Omental fat pad (tissue), 4 donors: ENCODE data around the gene ODAD3. TPM values are rescaled to one million over a fixed set of nuclear protein-coding genes. Genes with fewer than 3 reads are reported as not detected.
"Not testable (repeated sequence)": the region's sequence is repeated elsewhere in the genome, so short reads cannot be mapped to it uniquely, and the experiment has no call there.

Experiments used
- ATAC-seq: fragments of 150-250 bp; one replicate; pipeline ENCODE4 v1.9.1; 2016; ENCODE audit warnings: mild to moderate bottlenecking, moderate library complexity; ENCODE audit not compliant: low FRiP score
- DNase-seq: peaks from one replicate; pipeline ENCODE4 v3.0.0-alpha.2; 2019; ENCODE audit warnings: low spot score
- total RNA-seq, 4 donors: library from RNA; depleted of rRNA; stranded (reverse); fragments of >200 nt; gene quantifications; one replicate each; pipeline ENCODE4 v1.1.0, GENCODE V29; 2016
- TF ChIP-seq, protein P1 (sequence below), 3 donors: fragments of 450-650 bp; IDR thresholded peaks; one replicate each; pipeline ENCODE4 v1.5.1; 2016 to 2017; ENCODE audit warnings: antibody characterized with exemption in 3 of 3, mild to moderate bottlenecking in 3 of 3, moderate library complexity in 2 of 3

Gene ODAD3
- total RNA-seq, 4 donors from 2014 or later: 0.46 TPM; not detected in 3

DNA sequence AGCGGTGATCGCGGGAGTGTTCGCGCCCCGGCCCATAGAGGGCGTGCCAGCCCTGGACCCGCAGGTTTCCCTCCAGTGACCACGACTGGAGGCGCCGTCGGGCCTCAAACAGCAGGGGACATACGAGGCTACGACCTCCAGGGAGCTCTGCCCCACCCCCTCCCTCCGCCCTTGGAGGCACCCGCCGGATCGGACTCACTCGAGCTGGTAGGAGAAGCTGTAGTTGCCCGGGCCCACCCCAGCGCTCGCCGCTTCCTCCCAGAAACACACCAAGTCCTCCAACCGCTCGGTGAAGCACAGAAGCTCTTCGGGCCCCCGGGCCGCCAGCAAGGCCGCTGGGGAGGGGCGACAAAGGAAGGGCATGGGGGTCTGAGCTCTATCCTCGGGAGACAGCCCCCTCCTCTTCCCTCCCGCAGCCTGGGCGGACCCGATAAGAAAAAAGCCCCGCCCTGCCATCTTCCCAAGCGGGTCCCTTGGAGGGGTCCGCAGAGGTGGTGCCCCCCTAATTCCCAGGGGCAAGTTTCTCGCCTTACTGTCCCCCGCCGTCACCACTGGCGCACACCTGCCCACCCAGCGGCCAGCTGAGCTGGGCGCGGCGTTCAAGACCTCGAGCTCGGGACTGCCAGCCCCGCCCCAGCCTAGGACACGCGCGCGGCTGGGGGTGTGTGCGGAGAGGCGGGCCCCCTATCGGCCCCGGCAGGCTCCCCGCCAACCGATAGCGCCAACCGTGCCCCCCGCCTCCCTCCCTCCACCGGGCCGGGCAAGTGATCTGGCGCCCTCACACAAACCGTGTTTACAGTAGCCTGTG is 51.8 kb downstream of the ODAD3 start:
- DNase-seq (no peak), ATAC-seq (no peak)
- TF ChIP-seq, protein P1, sequence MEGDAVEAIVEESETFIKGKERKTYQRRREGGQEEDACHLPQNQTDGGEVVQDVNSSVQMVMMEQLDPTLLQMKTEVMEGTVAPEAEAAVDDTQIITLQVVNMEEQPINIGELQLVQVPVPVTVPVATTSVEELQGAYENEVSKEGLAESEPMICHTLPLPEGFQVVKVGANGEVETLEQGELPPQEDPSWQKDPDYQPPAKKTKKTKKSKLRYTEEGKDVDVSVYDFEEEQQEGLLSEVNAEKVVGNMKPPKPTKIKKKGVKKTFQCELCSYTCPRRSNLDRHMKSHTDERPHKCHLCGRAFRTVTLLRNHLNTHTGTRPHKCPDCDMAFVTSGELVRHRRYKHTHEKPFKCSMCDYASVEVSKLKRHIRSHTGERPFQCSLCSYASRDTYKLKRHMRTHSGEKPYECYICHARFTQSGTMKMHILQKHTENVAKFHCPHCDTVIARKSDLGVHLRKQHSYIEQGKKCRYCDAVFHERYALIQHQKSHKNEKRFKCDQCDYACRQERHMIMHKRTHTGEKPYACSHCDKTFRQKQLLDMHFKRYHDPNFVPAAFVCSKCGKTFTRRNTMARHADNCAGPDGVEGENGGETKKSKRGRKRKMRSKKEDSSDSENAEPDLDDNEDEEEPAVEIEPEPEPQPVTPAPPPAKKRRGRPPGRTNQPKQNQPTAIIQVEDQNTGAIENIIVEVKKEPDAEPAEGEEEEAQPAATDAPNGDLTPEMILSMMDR (IDR thresholded peaks at IDR 0.05): no peak

DNA sequence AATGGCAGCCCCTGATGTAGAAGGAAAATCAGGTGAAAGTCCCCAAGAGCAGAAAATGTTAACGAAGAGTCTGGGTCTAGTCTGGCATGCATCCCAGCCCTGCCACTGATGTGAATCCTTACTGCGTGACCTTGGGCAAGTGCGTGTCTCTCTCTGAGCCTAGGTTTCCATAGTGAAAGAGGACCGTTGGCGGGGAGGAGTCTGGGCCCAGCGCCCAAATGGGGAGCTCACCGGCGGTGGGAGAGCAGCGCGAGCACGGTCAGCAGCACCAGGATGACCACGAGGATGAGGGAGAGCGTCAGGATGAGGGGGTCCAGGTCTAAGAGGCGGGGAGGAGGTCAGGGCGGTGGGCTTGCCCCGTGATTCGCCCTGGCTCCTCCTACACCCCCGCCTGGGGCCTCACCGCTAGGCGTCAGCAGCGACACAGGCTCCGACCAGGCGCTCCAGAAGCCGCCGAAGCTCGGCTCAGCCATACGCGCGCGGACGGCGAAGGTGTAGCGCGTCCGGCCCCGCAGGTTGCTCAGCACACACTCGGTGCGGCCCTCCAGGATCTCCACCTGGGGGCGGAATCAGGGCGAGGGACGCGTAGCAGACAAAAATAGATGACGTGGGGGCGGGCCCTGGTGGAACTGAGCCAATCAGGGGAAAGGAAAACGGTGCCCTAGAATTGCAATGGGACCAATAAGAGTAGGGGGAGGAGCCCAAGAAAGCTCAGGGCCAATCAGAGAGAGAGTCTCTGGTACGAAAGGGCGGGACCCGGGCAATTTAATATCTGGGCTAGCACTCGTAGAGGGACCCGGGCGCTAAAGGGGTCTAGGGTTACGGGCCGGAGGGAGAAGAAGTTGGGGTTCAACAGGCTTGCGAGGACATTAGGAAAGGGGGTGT is 54.0 kb downstream of the ODAD3 start:
- peak; percentile 80 for DNase-seq
- TF ChIP-seq, protein P1 (IDR thresholded peaks at IDR 0.05): peak in 2 of 3 donors; percentile 47 to 51
- ATAC-seq: peak; percentile 88

DNA sequence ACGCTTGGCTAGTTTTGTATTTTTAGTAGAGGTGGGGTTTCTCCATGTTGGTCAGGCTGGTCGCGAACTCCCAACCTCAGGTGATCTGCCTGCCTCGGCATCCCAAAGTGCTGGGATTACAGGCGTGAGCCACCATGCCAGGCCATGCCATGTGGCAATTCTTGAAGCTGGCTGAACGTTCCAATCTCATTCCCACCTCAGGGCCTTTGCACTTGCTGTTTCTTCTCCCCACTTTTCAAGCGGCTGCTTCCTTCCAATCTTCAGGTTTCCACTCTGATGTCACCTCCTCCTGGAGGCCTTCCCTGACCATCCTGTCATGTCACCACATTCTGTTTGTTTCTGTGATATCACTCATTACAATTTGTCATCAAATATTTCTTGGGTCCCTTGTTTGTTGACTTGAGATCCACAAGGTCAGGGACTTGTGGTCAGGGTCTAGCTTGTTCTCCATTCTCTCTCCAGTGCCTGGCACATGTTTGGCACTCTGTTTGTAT is 55.0 kb downstream of the ODAD3 start:
- TF ChIP-seq, protein P1 (IDR thresholded peaks at IDR 0.05): no peak
- no peak for ATAC-seq
- no peak for DNase-seq

DNA sequence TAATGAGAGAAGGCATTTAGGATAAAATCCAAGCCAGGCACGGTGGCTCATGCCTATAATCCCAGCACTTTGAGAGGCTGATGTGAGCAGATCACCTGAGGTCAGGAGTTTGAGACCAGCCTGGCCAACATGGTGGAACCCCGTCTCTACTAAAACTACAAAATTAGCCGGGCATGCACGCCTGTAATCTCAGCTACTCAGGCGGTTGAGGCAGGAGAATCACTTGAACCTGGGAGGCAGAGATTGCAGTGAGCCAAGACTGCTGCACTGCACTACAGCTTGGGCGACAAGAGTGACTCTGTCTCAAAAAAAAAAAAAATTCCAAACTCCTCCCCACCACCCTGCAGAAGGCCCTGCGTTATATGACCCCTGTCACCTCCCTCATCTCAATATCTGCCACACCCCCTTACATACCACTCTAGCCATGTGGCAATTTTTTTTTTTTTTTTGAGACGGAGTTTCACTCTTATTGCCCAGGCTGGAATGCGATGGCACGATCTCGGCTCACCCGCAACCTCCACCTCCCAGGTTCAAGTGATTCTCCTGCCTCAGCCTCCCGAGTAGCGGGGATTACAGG is 55.6 kb downstream of the ODAD3 start:
- not testable (repeated sequence) for ATAC-seq

DNA sequence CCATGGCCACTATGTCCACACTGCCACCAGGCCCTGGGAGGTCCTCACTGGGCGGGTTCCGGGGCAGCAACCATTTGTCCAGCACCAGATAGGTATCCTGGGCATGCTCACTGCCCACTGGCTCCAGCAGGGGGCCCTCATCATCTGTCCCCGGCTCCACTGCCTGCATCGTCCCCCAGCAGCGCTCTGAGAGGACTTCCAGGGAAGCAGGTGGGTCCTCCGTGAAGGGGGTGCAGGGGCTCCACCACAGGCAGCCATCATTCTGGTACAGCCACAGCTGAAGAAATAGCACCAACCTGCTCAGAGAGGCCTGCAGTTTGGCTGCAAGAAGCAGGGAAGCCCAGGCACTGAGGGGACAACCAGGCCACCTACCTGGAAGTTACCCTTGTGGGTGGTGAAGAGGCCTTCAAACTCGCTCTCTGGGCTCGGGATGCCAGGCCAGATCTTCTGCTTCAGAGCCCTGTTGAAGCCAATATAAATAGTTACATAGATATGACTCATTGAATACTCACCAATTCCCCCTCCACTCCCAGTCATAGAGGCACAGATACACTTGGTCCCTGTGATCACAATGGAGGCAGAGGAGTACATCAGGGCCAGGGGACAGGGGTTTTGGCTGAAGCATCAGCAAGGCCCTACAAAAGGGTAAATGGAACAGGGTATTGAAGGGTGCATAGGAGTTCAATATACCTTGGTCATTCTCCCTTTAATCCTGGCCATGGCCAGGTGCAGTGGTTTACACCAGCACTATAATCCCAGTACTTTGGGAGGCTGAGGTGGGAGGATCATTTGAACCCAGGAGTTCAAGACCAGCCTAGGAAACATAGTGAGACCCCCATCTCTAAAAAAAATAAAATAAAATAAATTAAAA is 56.4 kb downstream of the ODAD3 start:
- ATAC-seq (no peak), DNase-seq (no peak)
- TF ChIP-seq, protein P1 (IDR thresholded peaks at IDR 0.05): no peak

More for the DNA sequence above, 55.6 kb downstream of the ODAD3 start:
- not testable (repeated sequence) for DNase-seq

DNA sequence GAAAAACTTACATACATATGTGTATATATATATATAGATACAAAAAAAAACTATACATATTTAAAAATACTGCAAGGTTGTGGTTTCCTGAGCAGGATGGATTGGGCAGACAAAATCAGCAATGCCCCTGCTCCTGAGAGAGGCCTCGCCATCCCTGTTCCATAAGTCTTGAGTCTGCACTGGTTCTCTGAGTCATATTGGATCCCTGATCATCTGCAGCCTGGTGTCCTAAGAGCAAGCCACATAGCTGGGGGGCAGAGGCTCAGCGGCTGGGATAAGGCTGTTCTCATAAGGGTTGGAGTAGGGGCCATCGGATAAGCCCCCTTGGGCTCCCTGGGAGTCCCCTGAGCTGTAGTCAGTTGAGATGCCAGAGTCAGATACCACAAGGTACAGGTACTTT is 57.2 kb downstream of the ODAD3 start:
- DNase-seq (no peak), ATAC-seq (no peak)
- TF ChIP-seq, protein P1 (IDR thresholded peaks at IDR 0.05): no peak
